ENCODE measurements around the gene TDRD10. TPM values are rescaled to one million over a fixed set of nuclear protein-coding genes. Genes with fewer than 3 reads are reported as not detected.

The TDRD10 gene
- total and polyA plus RNA-seq, 10 donors: 2.4 to 14.0 (median 9.0) TPM

- no peak for DNase-seq
- peaks cover 0 to 40% (median 26%) of the 10 kb centered on the region in 6 donors for H3K36me3 ChIP-seq
- intact Hi-C loops (cut with DNase I; ENCODE audit: low total_unique reads): no loop called here
- no peaks in the 10 kb centered on the region for H3K9me3 ChIP-seq
- H3K4me3 ChIP-seq: no peak overlapping the region
- no peak for TF ChIP-seq CTCF (IDR thresholded peaks at IDR 0.05 in 8 of 11, conservative IDR thresholded peaks at IDR 0.05 in 3 of 11)
- peak; percentile 5 to 49 (median 28) for TF ChIP-seq POLR2AphosphoS5 (IDR thresholded peaks at IDR 0.05)
- 76 to 88% (median 83%) methylated on average over 8 of the region's 8 CpGs for WGBS, 5 donors
- peak overlapping the region in 1 of 8 donors; percentile 67 for H3K27ac ChIP-seq
- H3K4me1 ChIP-seq: peaks cover 4 to 32% (median 17%) of the 10 kb centered on the region in 6 donors
- peaks cover 0 to 9% (median 0%) of the 10 kb centered on the region in 7 donors for H3K27me3 ChIP-seq (replicated peaks in 1 of 7)
Measured at GRCh38 chr1:154575951-154576566, 74.0 kb downstream of the TDRD10 start.

DNA sequence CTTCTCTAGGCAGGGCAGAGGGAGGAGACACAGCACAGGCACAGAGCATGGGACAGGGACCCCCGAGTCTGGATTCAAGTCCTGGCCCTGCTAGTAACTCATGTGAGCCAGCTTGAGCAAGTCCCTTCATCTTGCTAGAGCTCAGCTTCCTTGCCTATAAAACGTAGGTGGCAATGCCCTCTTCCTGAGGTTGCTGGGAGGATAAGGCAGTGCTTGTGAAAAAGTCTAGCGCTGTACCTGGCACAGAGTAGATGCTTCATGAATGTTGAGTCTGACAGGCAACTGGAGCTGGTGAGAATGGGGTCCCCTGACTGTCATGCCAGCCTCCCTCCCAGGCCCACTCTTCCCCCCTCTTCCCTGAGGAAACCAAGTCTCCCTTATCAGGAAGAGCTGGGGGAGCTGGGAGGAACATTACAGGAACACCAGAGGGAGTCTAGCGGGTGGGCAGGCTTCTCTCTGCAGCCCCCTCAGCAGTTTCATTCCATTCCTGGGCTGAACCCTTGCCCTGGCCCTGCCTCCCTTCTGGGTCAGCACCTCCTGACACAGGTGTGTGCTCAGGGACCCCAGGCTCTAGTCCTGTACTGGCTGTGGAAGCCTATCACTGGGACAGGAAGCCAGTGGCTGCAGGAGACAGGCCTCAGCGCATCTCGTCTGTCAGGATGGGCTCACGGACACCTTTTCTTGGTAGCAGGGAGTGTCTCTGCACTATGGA, 75.5 kb downstream of the TDRD10 start:
- Histone ChIP-seq H3K4me1 (peaks cover 4 to 32% (median 17%) of the 10 kb centered on the region in 6 donors), H3K9me3 (no peaks in the 10 kb centered on the region), H3K27ac (peak overlapping the region in 5 of 8 donors; percentile 10 to 67 (median 57)), H3K4me3 (no peak overlapping the region), H3K36me3 (peaks cover 0 to 54% (median 40%) of the 10 kb centered on the region in 6 donors), H3K27me3 (replicated peaks in 1 of 7) (no peaks in the 10 kb centered on the region)
- intact Hi-C loops (cut with DNase I; ENCODE audit: low total_unique reads): no loop called here
- peak in 1 of 3 donors; percentile 63 for TF ChIP-seq POLR2AphosphoS5 (IDR thresholded peaks at IDR 0.05)
- no peak for TF ChIP-seq CTCF (IDR thresholded peaks at IDR 0.05 in 8 of 11, conservative IDR thresholded peaks at IDR 0.05 in 3 of 11)
- WGBS, 5 donors: 62 to 81% (median 69%) methylated on average over 7 of the region's 7 CpGs
- no peak for DNase-seq

- DNase-seq: no peak
- TF ChIP-seq POLR2A (IDR thresholded peaks at IDR 0.05) (no peak), CTCF (IDR thresholded peaks at IDR 0.05 in 8 of 11, conservative IDR thresholded peaks at IDR 0.05 in 3 of 11) (no peak), POLR2AphosphoS5 (IDR thresholded peaks at IDR 0.05) (peak; percentile 36 to 71 (median 60))
- peaks cover 4 to 32% (median 17%) of the 10 kb centered on the region in 6 donors for H3K4me1 ChIP-seq
- intact Hi-C loops (cut with DNase I; ENCODE audit: low total_unique reads): no loop called here
- WGBS, 5 donors: 50 to 75% (median 65%) methylated on average over 4 to 6 of the region's 6 CpGs
- H3K27me3 ChIP-seq (replicated peaks in 1 of 7): no peaks in the 10 kb centered on the region
- peaks cover 0 to 59% (median 45%) of the 10 kb centered on the region in 6 donors for H3K36me3 ChIP-seq
- peak overlapping the region in 5 of 8 donors; percentile 10 to 67 (median 57) for H3K27ac ChIP-seq
- H3K4me3 ChIP-seq: no peak overlapping the region
- H3K9me3 ChIP-seq: no peaks in the 10 kb centered on the region
Measured at GRCh38 chr1:154578058-154578418, 76.0 kb downstream of the TDRD10 start.

- no peaks in the 10 kb centered on the region for H3K9me3 ChIP-seq
- H3K4me3 ChIP-seq: no peak overlapping the region
- TF ChIP-seq POLR2AphosphoS5 (IDR thresholded peaks at IDR 0.05): no peak
- no peak for TF ChIP-seq CTCF (IDR thresholded peaks at IDR 0.05 in 8 of 11, conservative IDR thresholded peaks at IDR 0.05 in 3 of 11)
- no peak for TF ChIP-seq POLR2A (IDR thresholded peaks at IDR 0.05)
- no peak for DNase-seq
- intact Hi-C loops (cut with DNase I; ENCODE audit: low total_unique reads): no loop called here
- H3K4me1 ChIP-seq: peaks cover 4 to 44% (median 24%) of the 10 kb centered on the region in 6 donors
- H3K27ac ChIP-seq: peak overlapping the region in 2 of 8 donors; percentile 57 to 67
- peaks cover 0 to 73% (median 59%) of the 10 kb centered on the region in 6 donors for H3K36me3 ChIP-seq
- no peaks in the 10 kb centered on the region for H3K27me3 ChIP-seq (replicated peaks in 1 of 7)
- 86 to 87% (median 86%) methylated on average over 7 to 8 of the region's 8 CpGs for WGBS, 5 donors
Measured at GRCh38 chr1:154579374-154579773, 77.4 kb downstream of the TDRD10 start.

Measured in spleen (tissue), 11 donors.